K562 treated with DMSO at 1 percent for 12 hours (cell line): ENCODE results near the gene OR51A4. TPM values are rescaled to one million over a fixed set of nuclear protein-coding genes. Genes with fewer than 3 reads are reported as not detected.

Experiments used
- total RNA-seq: library from RNA; unstranded; fragments of 300-600 nt; gene quantifications from 2 replicates; pipeline ENCODE4 v1.2.3, GENCODE V29; 2022; ENCODE audit not compliant: insufficient read depth

The OR51A4 gene, protein sequence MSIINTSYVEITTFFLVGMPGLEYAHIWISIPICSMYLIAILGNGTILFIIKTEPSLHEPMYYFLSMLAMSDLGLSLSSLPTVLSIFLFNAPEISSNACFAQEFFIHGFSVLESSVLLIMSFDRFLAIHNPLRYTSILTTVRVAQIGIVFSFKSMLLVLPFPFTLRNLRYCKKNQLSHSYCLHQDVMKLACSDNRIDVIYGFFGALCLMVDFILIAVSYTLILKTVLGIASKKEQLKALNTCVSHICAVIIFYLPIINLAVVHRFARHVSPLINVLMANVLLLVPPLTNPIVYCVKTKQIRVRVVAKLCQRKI
- not detected in 2 replicates for total RNA-seq

DNA sequence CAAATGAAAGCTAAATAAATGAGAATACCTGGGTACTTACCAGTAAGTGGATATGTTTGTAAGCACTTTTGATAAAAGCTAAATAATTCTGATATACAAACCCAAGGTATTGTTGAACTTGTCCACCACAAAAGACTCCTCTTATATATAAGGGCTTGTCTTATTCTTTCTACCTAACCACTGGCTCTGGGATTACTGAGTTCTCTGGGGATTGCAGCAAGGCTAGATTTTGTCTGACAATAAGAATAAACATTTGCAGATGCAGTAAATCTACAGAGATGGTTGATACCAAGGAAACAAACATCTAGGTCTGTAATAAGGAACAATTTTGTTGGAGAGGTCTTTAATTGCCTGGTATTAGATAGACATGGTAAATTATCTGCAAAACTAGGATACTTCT, at the start of gene OR51A4:
TSS of gene OR51A4 (minus strand) at position 101 of the 400 bp plus-strand sequence. CDS start 505 bp downstream, outside the sequence.

DNA sequence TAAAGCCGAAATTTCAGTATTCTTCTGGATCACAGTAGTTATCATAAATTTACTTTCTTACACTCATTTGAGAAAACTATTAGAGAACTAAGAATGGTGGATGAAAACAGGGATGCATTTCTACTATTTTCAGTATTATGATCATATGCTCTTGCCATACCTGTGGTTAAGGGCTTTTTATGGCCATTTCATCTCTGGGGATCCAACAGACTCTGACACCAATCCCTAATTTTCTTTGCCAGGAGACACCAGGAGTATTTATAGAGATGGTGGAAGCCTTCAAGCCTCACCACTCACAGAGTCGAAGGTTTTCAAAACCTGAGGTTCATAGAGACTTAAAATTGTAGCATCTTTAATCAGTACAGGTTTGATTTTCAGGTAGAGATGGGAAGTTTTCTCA, 47.1 kb upstream of the OR51A4 start, which contains the start of gene OR51L1:
TSS of gene OR51L1 (plus strand) at position 301 of the 400 bp plus-strand sequence. CDS start 4,132 bp downstream, outside the sequence.

DNA sequence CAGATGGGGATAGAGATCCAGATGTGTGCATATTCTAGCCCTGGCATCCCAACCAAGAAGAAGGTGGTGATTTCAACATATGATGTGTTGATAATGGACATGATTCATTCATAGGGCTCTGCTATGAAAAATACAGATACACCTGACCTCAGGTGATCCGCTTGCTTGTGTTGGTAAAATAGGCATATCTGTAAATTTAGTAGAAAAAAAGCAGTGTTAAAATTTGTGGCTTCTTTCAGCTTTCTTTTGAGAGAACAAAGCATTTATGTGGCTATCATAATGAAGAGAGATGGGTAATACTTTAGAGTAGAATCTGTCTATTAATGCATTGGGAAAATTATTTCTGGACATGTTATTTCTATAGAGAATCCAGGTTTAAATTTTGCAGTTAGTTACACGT, 8.2 kb upstream of the OR51A4 start, which contains the start of gene OR51A2:
TSS of gene OR51A2 (minus strand) at position 101 of the 400 bp plus-strand sequence. CDS start at position 101, 0 bp downstream.

DNA sequence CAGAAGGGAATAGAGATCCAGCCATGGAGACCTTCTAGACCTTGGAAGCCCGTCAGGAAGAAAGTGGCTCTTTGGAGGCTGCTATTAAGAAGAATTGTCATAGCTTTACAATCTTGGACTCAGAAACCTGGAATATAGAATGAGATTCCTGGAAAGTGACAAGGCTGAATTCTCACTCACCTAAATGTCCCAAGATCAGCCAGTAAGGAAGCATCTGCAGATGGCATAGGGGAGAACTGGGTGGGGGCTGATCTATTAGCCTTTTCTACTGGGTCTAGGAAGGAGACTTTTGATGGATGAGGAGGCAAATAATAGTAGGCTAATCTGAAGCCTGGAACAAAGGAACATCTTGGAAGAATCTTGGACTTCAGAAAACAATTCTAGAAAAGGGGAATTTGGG, 23.2 kb downstream of the OR51A4 start, which contains the start of gene OR51G1:
TSS of gene OR51G1 (minus strand) at position 101 of the 400 bp plus-strand sequence. CDS start at position 101, 0 bp downstream.

DNA sequence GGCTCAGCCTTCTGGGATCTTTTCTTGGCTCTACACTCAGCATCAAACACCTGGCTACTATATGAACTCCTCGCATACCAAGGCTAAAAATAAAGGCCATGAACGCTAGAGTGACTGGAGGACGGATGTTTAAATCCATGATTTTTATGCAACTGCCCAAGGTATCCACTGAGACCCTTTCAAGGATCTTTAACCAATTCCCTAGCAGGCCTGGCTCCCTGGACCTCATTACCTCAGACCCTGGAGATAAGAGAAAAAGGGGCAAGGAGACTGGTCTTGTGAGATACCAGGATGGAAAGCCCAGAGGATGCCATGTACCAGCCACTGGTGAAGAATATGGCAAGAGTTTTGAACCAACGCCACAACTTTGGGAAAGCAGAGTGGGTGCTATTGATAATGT, 28.2 kb downstream of the OR51A4 start, which contains the start of gene OR51G2:
TSS of gene OR51G2 (minus strand) at position 101 of the 400 bp plus-strand sequence. CDS start 3,687 bp downstream, outside the sequence.

DNA sequence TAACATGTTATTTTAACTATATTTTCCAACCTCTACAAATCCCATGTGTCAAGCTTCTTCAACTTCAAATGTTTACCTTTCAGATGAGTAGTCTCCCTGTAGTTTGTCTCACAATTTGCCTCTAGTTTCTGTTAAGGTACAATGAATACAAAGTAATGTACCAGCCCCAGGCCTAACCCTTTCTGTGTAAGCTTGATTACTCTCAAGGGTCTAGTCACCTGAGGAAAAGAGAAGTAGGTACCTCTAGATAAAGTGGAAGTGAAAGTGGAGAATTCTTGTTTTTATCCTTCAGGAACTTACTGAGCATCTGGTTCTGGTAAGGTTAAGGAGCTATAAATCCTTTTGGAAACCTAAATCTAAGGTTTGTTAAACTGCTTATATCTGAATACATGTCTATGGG, 43.9 kb downstream of the OR51A4 start, which contains the start of gene OR51A7:
TSS of gene OR51A7 (plus strand) at position 300 of the 400 bp plus-strand sequence. CDS start 3,587 bp downstream, outside the sequence.

Other genes starting within 250 kb of the OR51A4 start
- gene OR51E2, start 249.8 kb downstream of the OR51A4 start, total RNA-seq: not detected in 2 replicates
- not detected in 2 replicates for gene MMP26, start 242.8 kb downstream of the OR51A4 start, total RNA-seq
- not detected in 2 replicates for gene OR51F1, start 177.7 kb downstream of the OR51A4 start, total RNA-seq
- not detected in 2 replicates for gene OR52R1, start 143.2 kb downstream of the OR51A4 start, total RNA-seq
- gene OR51F2, start 126.3 kb downstream of the OR51A4 start, total RNA-seq: not detected in 2 replicates
- gene OR51S1, start 98.4 kb downstream of the OR51A4 start, total RNA-seq: not detected in 2 replicates
- not detected in 2 replicates for gene OR51T1, start 65.7 kb downstream of the OR51A4 start, total RNA-seq
- gene OR51A7, start 43.8 kb downstream of the OR51A4 start, total RNA-seq: not detected in 2 replicates
- not detected in 2 replicates for gene OR51G2, start 28.3 kb downstream of the OR51A4 start, total RNA-seq
- gene OR51G1, start 23.3 kb downstream of the OR51A4 start, total RNA-seq: not detected in 2 replicates
- gene OR51A2, start 8.1 kb upstream of the OR51A4 start, total RNA-seq: not detected in 2 replicates
- gene OR51L1, start 47.2 kb upstream of the OR51A4 start, total RNA-seq: not detected in 2 replicates
- gene OR52J3, start 98.9 kb upstream of the OR51A4 start, total RNA-seq: not detected in 2 replicates
- gene OR52E2, start 112.0 kb upstream of the OR51A4 start, total RNA-seq: not detected in 2 replicates
- not detected in 2 replicates for gene OR52E1, start 122.0 kb upstream of the OR51A4 start, total RNA-seq
- 0.20 TPM in 1 of 2 replicates, not detected in the other for gene OR52A5, start 190.8 kb upstream of the OR51A4 start, total RNA-seq
- not detected in 2 replicates for gene OR52A1, start 207.2 kb upstream of the OR51A4 start, total RNA-seq